Measurements from ENCODE around the gene IL4I1. TPM values are rescaled to one million over a fixed set of nuclear protein-coding genes. Genes with fewer than 3 reads are reported as not detected.
A peak's percentile ranks its signal among the peaks of the same experiment; 100 is the strongest.

Gene IL4I1
- total RNA-seq, 1 experiment from 2014 or later, result 1.3 TPM

DNA sequence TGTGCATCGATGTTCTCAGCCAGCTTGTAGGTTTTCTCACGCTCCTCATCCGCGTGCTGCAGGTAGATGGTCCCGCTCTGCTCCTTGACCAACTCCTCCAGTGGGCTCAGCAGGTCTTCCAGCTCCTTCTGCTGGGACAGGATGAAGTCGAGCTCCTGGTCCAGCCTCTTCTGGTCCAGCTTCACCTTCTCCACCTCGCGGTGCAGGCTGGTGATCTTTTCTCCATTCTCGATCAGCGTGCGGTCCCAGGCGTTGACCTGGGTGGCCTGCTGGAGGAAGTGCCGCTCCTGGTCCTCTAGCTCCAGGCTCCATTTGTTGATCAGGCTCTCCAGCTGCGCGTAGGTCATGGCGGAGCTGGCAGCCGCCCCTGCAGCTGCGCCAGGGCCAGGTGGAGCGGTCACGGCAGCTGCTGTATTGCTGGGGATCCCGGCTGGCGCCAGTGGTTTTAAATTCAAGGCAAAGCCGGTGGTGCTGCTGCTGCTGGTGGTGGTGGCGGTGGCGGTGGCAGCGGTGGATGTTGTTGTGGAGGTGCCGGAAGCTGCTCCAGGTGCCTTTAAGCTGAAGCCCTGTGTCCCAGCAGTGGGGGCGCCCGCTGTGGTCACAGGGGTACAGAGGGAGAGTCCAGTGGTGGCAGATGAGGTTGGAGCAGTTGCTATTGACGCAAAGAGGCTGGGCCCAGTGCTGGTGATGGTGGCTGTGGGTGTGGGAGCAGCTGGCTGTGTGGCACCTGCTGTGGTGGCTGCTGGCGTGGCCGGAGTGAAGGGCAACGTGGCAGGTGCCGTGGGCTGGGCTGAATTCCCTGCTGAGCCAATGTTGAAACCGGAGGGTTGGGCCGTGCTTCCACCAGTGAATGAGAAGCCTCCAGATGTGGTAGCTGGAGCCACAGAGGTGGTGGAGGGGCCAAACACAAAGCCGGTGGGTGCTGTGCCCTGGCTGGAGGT is 12.1 kb upstream of the IL4I1 start:
- TF ChIP-seq EZH2 (IDR thresholded peaks at IDR 0.05; ENCODE audit: borderline replicate concordance, low read depth, low read length, poor library complexity, severe bottlenecking), result no peak
- TF ChIP-seq, protein P1, sequence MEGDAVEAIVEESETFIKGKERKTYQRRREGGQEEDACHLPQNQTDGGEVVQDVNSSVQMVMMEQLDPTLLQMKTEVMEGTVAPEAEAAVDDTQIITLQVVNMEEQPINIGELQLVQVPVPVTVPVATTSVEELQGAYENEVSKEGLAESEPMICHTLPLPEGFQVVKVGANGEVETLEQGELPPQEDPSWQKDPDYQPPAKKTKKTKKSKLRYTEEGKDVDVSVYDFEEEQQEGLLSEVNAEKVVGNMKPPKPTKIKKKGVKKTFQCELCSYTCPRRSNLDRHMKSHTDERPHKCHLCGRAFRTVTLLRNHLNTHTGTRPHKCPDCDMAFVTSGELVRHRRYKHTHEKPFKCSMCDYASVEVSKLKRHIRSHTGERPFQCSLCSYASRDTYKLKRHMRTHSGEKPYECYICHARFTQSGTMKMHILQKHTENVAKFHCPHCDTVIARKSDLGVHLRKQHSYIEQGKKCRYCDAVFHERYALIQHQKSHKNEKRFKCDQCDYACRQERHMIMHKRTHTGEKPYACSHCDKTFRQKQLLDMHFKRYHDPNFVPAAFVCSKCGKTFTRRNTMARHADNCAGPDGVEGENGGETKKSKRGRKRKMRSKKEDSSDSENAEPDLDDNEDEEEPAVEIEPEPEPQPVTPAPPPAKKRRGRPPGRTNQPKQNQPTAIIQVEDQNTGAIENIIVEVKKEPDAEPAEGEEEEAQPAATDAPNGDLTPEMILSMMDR (conservative IDR thresholded peaks at IDR 0.05; ENCODE audit: low read depth, low read length), result no peak
- Histone ChIP-seq H3K27me3 (replicated peaks; ENCODE audit: insufficient read depth, low read depth, low read length, poor library complexity) (no peaks in the 10 kb centered on the region), H3K27ac (ENCODE audit: low read depth, low read length, poor library complexity, severe bottlenecking) (no peak overlapping the region), H3K4me3 (ENCODE audit: low read depth, low read length, poor library complexity, severe bottlenecking) (no peak overlapping the region), H3K9me3 (ENCODE audit: low read depth, low read length, poor library complexity, severe bottlenecking) (no peaks in the 10 kb centered on the region), H3K36me3 (ENCODE audit: insufficient read depth, low read length, poor library complexity, severe bottlenecking) (peaks cover 48% of the 10 kb centered on the region), H3K4me1 (ENCODE audit: insufficient read depth, low read length, poor library complexity, severe bottlenecking) (no peaks in the 10 kb centered on the region)
- ChIA-PET POLR2A (ENCODE audit: low non-redundant PET) (no interaction called here), CTCF (interaction anchor here (0.7 kb wide), 1 partner anchor 18 kb away, joined by 3 read pairs; no protein-coding TSS in a partner anchor)
- DNase-seq (ENCODE audit: low spot score), result no peak
- no TSS peak for BruUV-seq (replicated peaks)
- intact Hi-C loops (cut with micrococcal nuclease; ENCODE audit: unreplicated experiment), result no loop called here

DNA sequence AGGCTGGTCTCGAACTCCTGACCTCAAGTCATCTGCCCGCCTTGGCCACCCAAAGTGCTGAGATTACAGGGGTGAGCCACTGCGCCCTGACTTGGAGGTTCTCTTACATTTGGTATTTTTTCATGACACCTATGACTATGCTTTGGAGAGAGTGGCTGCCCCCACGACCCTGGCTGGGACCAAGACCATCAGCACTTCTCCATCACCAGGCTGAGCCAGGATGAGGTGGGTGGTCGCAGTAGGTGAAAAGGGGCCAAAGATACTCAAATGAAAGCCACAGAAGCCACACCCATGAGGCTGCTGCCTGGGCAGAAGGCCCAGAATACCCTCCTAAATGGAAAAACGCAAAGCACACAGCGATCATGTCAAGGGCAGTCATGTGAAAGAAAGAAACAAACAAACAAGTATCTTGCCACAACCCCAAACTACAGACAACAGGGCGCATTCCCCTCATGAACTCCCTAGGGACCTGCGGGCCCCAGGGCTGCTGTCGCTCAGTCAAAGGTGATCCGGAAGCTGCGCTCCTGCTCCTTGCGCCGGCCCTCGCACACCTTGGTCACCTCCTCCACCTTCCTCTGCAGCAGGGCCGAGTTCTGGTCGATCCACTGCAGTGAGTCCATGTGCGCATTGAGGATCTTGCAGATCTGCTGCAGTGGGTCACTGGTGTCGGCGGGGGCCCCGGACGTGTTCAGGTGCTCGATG is 11.2 kb upstream of the IL4I1 start:
- no TSS peak for BruUV-seq (replicated peaks)
- POLR2A ChIA-PET (ENCODE audit: low non-redundant PET), result no interaction called here

DNA sequence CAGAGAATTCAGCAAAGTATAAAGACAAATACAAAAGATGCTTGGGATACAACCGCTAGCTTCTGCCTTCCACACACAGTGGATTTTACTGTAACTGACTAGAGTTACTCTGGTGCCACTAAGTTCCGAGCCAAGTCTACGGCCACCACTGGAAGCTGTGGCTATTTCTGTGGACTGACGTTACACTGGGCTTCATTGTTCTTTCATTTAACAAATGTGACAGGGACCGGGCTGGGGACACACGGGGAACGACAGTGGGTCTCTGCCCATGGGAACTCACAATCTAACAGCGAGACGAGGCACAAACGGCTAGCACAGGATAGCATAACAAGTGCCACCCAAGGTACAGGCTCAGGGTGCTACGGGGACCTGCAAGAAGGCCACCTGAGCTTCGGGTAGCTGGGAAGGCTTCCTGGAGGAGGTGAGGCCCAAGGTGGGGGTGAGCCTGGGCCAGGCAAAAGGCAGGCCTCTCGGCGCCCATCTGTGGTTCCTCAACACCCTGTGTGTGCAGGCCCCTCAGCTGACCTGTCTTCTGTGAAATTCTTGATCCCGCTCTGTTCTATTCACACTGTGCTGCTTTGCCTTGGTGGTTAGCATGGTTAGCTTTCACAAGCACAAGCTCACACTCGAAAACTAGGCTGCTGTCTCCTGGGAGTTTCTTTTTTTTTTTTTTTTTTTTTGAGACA is 10.3 kb upstream of the IL4I1 start:
- POLR2A ChIA-PET (ENCODE audit: low non-redundant PET), result interaction anchor here (0.7 kb wide), 1 partner anchor 10 kb away, joined by 15 read pairs; the partner anchor contains the start of gene IL4I1
- intact Hi-C loops (cut with micrococcal nuclease; ENCODE audit: unreplicated experiment), result no loop called here
- peaks cover 48% of the 10 kb centered on the region for H3K36me3 ChIP-seq (ENCODE audit: insufficient read depth, low read length, poor library complexity, severe bottlenecking)

More for the DNA sequence above, 11.2 kb upstream of the IL4I1 start:
- H3K27ac ChIP-seq (ENCODE audit: low read depth, low read length, poor library complexity, severe bottlenecking), result no peak overlapping the region
- no peaks in the 10 kb centered on the region for H3K27me3 ChIP-seq (replicated peaks; ENCODE audit: insufficient read depth, low read depth, low read length, poor library complexity)
- H3K36me3 ChIP-seq (ENCODE audit: insufficient read depth, low read length, poor library complexity, severe bottlenecking), result peaks cover 48% of the 10 kb centered on the region
- H3K9me3 ChIP-seq (ENCODE audit: low read depth, low read length, poor library complexity, severe bottlenecking), result no peaks in the 10 kb centered on the region
- no peak for DNase-seq (ENCODE audit: low spot score)
- intact Hi-C loops (cut with micrococcal nuclease; ENCODE audit: unreplicated experiment), result no loop called here
- no peaks in the 10 kb centered on the region for H3K4me1 ChIP-seq (ENCODE audit: insufficient read depth, low read length, poor library complexity, severe bottlenecking)
- CTCF ChIA-PET, result interaction anchor here (0.7 kb wide), 1 partner anchor 17 kb away, joined by 3 read pairs; no protein-coding TSS in a partner anchor
- no peak overlapping the region for H3K4me3 ChIP-seq (ENCODE audit: low read depth, low read length, poor library complexity, severe bottlenecking)
- TF ChIP-seq EZH2 (IDR thresholded peaks at IDR 0.05; ENCODE audit: borderline replicate concordance, low read depth, low read length, poor library complexity, severe bottlenecking), result no peak
- TF ChIP-seq, protein P1 (conservative IDR thresholded peaks at IDR 0.05; ENCODE audit: low read depth, low read length), result no peak

More for the DNA sequence above, 10.3 kb upstream of the IL4I1 start:
- no peak for DNase-seq (ENCODE audit: low spot score)
- Histone ChIP-seq H3K4me3 (ENCODE audit: low read depth, low read length, poor library complexity, severe bottlenecking) (no peak overlapping the region), H3K9me3 (ENCODE audit: low read depth, low read length, poor library complexity, severe bottlenecking) (no peaks in the 10 kb centered on the region), H3K27ac (ENCODE audit: low read depth, low read length, poor library complexity, severe bottlenecking) (no peak overlapping the region), H3K4me1 (ENCODE audit: insufficient read depth, low read length, poor library complexity, severe bottlenecking) (no peaks in the 10 kb centered on the region), H3K27me3 (replicated peaks; ENCODE audit: insufficient read depth, low read depth, low read length, poor library complexity) (no peaks in the 10 kb centered on the region)
- CTCF ChIA-PET, result no interaction called here
- TF ChIP-seq EZH2 (IDR thresholded peaks at IDR 0.05; ENCODE audit: borderline replicate concordance, low read depth, low read length, poor library complexity, severe bottlenecking), result no peak
- TF ChIP-seq, protein P1 (conservative IDR thresholded peaks at IDR 0.05; ENCODE audit: low read depth, low read length), result no peak
- TSS peak; percentile 57 for BruUV-seq (replicated peaks)

All from A673 (cell line).